ENCODE data around the gene HK2.

Gene HK2

GRCh38 chr2:74812787-74813590 is 20.9 kb upstream of the HK2 start:
- no peak for DNase-seq
- H3K27me3 ChIP-seq, result no peaks in the 10 kb centered on the region
- intact Hi-C loops (cut with DNase I; ENCODE audit: low total_unique reads), result no loop called here
- H3K9me3 ChIP-seq, result no peaks in the 10 kb centered on the region
- H3K36me3 ChIP-seq, result no peaks in the 10 kb centered on the region
- no peak overlapping the region for H3K4me3 ChIP-seq
- H3K4me1 ChIP-seq, result no peaks in the 10 kb centered on the region
- TF ChIP-seq CTCF (IDR thresholded peaks at IDR 0.05), result no peak
- no peak overlapping the region for H3K27ac ChIP-seq

- Histone ChIP-seq H3K9me3 (no peaks in the 10 kb centered on the region), H3K4me1 (no peaks in the 10 kb centered on the region), H3K27ac (no peak overlapping the region), H3K36me3 (no peaks in the 10 kb centered on the region), H3K27me3 (no peaks in the 10 kb centered on the region), H3K4me3 (no peak overlapping the region)
- TF ChIP-seq CTCF (IDR thresholded peaks at IDR 0.05), result no peak
- intact Hi-C loops (cut with DNase I; ENCODE audit: low total_unique reads), result no loop called here
- DNase-seq, result no peak
Observed at GRCh38 chr2:74814102-74814501, 19.8 kb upstream of the HK2 start.

- H3K27ac ChIP-seq, result no peak overlapping the region
- no peaks in the 10 kb centered on the region for H3K36me3 ChIP-seq
- intact Hi-C loops (cut with DNase I; ENCODE audit: low total_unique reads), result no loop called here
- no peaks in the 10 kb centered on the region for H3K9me3 ChIP-seq
- DNase-seq, result no peak
- no peak for TF ChIP-seq CTCF (IDR thresholded peaks at IDR 0.05)
- no peaks in the 10 kb centered on the region for H3K27me3 ChIP-seq
- H3K4me3 ChIP-seq, result no peak overlapping the region
- no peaks in the 10 kb centered on the region for H3K4me1 ChIP-seq
Observed at GRCh38 chr2:74815941-74816340, 18.0 kb upstream of the HK2 start.

- Histone ChIP-seq H3K36me3 (no peaks in the 10 kb centered on the region), H3K27ac (no peak overlapping the region), H3K9me3 (no peaks in the 10 kb centered on the region), H3K27me3 (no peaks in the 10 kb centered on the region), H3K4me3 (no peak overlapping the region), H3K4me1 (no peaks in the 10 kb centered on the region)
- intact Hi-C loops (cut with DNase I; ENCODE audit: low total_unique reads), result no loop called here
- no peak for DNase-seq
- TF ChIP-seq CTCF (IDR thresholded peaks at IDR 0.05), result no peak
Observed at GRCh38 chr2:74816540-74817303, 17.2 kb upstream of the HK2 start.

GRCh38 chr2:74817304-74817675 is 16.6 kb upstream of the HK2 start:
- Histone ChIP-seq H3K4me3 (no peak overlapping the region), H3K4me1 (no peaks in the 10 kb centered on the region), H3K9me3 (no peaks in the 10 kb centered on the region), H3K27ac (no peak overlapping the region), H3K36me3 (no peaks in the 10 kb centered on the region), H3K27me3 (no peaks in the 10 kb centered on the region)
- TF ChIP-seq CTCF (IDR thresholded peaks at IDR 0.05), result no peak
- intact Hi-C loops (cut with DNase I; ENCODE audit: low total_unique reads), result no loop called here
- DNase-seq, result no peak

Measured in tibial artery (tissue), 4 donors.